K562 (cell line): Measurements from ENCODE around the gene PTPN1. TPM values are rescaled to one million over a fixed set of nuclear protein-coding genes. Genes with fewer than 3 reads are reported as not detected.

Experiments used
- SIN3B ChIP-seq: fragments of 450-650 bp; IDR thresholded peaks from 2 replicates; pipeline ENCODE4 v1.6.1; 2017; ENCODE audit warnings: low read depth, mild to moderate bottlenecking, moderate library complexity
- TCF7 ChIP-seq: sonication (generic); IDR thresholded peaks from 2 replicates; pipeline ENCODE4 v1.6.1; 2016; ENCODE audit warnings: antibody characterized with exemption, borderline replicate concordance
- YY1 ChIP-seq, 3 experiments: IDR thresholded peaks; 2 replicates each; pipeline ENCODE4 v1.6.1; 2011; ENCODE audit warnings: low read length in 2 of 3, mild to moderate bottlenecking in 2 of 3, moderate library complexity in 2 of 3, borderline replicate concordance in 1 of 3, control low read depth in 1 of 3, low read depth in 1 of 3; ENCODE audit not compliant: insufficient read depth in 3 of 3, insufficient replicate concordance in 2 of 3, control insufficient read depth in 1 of 3, insufficient read length in 1 of 3; ENCODE audit errors: extremely low read depth in 1 of 3
- ZNF140 ChIP-seq: fragments of 250-450 bp; sonication (Bioruptor Pico); IDR thresholded peaks from 2 replicates; pipeline ENCODE4 v1.8.0; 2021; ENCODE audit warnings: moderate library complexity, mild to moderate bottlenecking, inconsistent platforms
- polyA plus RNA-seq, 8 experiments: library from polyadenylated mRNA; depleted of rRNA in 4 of 8; stranded (reverse) in 5 of 8; unstranded in 3 of 8; fragments of >200 nt; fragmentation: Nextera tagmentation in 2 of 8; fragmentation: Illumina TruSeq in 1 of 8; extraction: Ambion mirVana in 2 of 8; extraction: Trizol in 1 of 8; gene quantifications; 2 replicates each; pipeline versions ENCODE4 v1.2.1 to v1.2.3, GENCODE V29; 2011 to 2014; ENCODE audit warnings: inconsistent platforms in 1 of 8, missing spikeins in 1 of 8
- total RNA-seq, 7 experiments: library from RNA; depleted of rRNA in 6 of 7; stranded (reverse); fragments of >200 nt in 6 of 7; fragmentation: Illumina TruSeq in 2 of 7; extraction: Trizol in 2 of 7; gene quantifications; 2 replicates each; pipeline versions ENCODE4 v1.2.1 to v1.2.3, GENCODE V29; 2011 to 2021; ENCODE audit warnings: low replicate concordance in 1 of 7
- TF ChIP-seq, protein P1 (sequence below): fragments of 250-450 bp; sonication (Bioruptor Pico); IDR thresholded peaks from 2 replicates; pipeline ENCODE4 v1.4.0; 2020; ENCODE audit warnings: mild to moderate bottlenecking, moderate library complexity, borderline replicate concordance
- TF ChIP-seq, protein P2 (sequence below): fragments of 250-450 bp; sonication (Bioruptor Pico); IDR thresholded peaks from 2 replicates; pipeline ENCODE4 v1.5.0; 2020; ENCODE audit warnings: mild to moderate bottlenecking
- TF ChIP-seq, protein P3 (sequence below), 2 experiments: IDR thresholded peaks; 2 replicates each; pipeline ENCODE4 v1.6.1; 2011; ENCODE audit warnings: borderline replicate concordance in 1 of 2, control low read depth in 1 of 2, low read depth in 1 of 2, low read length in 1 of 2, mild to moderate bottlenecking in 1 of 2, mixed read lengths in 1 of 2, moderate library complexity in 1 of 2; ENCODE audit not compliant: insufficient read depth in 1 of 2, insufficient read length in 1 of 2, poor library complexity in 1 of 2, severe bottlenecking in 1 of 2; ENCODE audit errors: extremely low read depth in 1 of 2
- TF ChIP-seq, protein P4 (sequence below): fragments of 450-650 bp; IDR thresholded peaks from 2 replicates; pipeline ENCODE4 v1.6.1; 2016; ENCODE audit warnings: low read depth

Gene PTPN1
- total and polyA plus RNA-seq, 9 of the 15 experiments (the other 6 are each of a cell fraction or from before 2014, with no cell fraction given), result 11.0 to 85.3 (median 54.0) TPM

DNA sequence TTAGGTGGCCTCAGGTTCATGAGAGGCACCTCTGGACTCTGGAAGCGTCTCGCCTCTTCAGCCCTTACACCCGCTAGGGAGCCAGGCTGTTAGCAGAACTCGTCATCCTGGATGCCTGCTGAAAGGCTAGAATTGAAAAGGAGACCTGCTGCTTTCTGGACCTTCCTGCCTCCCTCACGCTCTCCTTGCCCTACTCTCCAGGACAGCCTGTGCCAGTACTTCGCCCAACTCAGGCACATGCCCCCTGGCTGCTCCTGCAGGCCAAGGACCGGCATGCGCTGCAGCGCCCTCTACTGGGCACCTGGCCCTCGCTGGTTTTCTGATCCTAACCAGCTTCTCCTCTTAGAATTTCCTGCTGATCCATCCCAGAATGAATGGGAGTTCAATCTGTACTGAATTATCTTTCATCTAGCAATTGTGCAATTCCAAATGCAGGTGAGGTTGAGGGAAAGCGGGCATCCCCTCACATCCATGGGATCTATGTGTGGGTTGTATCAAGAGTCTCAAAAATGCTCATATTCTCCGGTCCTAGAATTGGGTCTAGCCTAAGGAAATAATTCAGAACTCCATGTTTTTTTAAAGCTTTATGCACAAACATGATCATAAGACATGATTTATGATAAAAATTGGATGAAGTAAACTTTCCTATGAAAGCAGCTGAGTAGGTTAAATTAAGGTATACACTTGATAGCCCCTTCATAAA is 78.0 kb downstream of the PTPN1 start (continued):
- TF ChIP-seq, protein P1, sequence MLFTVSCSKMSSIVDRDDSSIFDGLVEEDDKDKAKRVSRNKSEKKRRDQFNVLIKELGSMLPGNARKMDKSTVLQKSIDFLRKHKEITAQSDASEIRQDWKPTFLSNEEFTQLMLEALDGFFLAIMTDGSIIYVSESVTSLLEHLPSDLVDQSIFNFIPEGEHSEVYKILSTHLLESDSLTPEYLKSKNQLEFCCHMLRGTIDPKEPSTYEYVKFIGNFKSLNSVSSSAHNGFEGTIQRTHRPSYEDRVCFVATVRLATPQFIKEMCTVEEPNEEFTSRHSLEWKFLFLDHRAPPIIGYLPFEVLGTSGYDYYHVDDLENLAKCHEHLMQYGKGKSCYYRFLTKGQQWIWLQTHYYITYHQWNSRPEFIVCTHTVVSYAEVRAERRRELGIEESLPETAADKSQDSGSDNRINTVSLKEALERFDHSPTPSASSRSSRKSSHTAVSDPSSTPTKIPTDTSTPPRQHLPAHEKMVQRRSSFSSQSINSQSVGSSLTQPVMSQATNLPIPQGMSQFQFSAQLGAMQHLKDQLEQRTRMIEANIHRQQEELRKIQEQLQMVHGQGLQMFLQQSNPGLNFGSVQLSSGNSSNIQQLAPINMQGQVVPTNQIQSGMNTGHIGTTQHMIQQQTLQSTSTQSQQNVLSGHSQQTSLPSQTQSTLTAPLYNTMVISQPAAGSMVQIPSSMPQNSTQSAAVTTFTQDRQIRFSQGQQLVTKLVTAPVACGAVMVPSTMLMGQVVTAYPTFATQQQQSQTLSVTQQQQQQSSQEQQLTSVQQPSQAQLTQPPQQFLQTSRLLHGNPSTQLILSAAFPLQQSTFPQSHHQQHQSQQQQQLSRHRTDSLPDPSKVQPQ (CRISPR knock-in tag), result no peak
- TF ChIP-seq, protein P2, sequence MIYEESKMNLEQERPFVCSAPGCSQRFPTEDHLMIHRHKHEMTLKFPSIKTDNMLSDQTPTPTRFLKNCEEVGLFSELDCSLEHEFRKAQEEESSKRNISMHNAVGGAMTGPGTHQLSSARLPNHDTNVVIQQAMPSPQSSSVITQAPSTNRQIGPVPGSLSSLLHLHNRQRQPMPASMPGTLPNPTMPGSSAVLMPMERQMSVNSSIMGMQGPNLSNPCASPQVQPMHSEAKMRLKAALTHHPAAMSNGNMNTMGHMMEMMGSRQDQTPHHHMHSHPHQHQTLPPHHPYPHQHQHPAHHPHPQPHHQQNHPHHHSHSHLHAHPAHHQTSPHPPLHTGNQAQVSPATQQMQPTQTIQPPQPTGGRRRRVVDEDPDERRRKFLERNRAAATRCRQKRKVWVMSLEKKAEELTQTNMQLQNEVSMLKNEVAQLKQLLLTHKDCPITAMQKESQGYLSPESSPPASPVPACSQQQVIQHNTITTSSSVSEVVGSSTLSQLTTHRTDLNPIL (CRISPR knock-in tag), result no peak
- TF ChIP-seq, protein P3, sequence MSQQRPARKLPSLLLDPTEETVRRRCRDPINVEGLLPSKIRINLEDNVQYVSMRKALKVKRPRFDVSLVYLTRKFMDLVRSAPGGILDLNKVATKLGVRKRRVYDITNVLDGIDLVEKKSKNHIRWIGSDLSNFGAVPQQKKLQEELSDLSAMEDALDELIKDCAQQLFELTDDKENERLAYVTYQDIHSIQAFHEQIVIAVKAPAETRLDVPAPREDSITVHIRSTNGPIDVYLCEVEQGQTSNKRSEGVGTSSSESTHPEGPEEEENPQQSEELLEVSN (IDR thresholded peaks at IDR 0.05; ENCODE audit: borderline replicate concordance in 1 of 2, extremely low read depth in 1 of 2, insufficient read depth in 1 of 2, insufficient read length in 1 of 2, low read depth in 1 of 2, low read length in 1 of 2, poor library complexity in 1 of 2, severe bottlenecking in 1 of 2), result peak; percentile 16 to 42
- TF ChIP-seq YY1 (IDR thresholded peaks at IDR 0.05; ENCODE audit: borderline replicate concordance in 1 of 3, control insufficient read depth in 1 of 3, extremely low read depth in 1 of 3, insufficient read depth in 3 of 3, insufficient read length in 1 of 3, insufficient replicate concordance in 2 of 3, low read depth in 1 of 3, low read length in 2 of 3) (peak in 1 of 3 experiments; percentile 37), SIN3B (no peak), TCF7 (0 out of 2 replicates have a peak, but pooled peaks have one; percentile 10), ZNF140 (CRISPR knock-in tag) (no peak)
- TF ChIP-seq, protein P4, sequence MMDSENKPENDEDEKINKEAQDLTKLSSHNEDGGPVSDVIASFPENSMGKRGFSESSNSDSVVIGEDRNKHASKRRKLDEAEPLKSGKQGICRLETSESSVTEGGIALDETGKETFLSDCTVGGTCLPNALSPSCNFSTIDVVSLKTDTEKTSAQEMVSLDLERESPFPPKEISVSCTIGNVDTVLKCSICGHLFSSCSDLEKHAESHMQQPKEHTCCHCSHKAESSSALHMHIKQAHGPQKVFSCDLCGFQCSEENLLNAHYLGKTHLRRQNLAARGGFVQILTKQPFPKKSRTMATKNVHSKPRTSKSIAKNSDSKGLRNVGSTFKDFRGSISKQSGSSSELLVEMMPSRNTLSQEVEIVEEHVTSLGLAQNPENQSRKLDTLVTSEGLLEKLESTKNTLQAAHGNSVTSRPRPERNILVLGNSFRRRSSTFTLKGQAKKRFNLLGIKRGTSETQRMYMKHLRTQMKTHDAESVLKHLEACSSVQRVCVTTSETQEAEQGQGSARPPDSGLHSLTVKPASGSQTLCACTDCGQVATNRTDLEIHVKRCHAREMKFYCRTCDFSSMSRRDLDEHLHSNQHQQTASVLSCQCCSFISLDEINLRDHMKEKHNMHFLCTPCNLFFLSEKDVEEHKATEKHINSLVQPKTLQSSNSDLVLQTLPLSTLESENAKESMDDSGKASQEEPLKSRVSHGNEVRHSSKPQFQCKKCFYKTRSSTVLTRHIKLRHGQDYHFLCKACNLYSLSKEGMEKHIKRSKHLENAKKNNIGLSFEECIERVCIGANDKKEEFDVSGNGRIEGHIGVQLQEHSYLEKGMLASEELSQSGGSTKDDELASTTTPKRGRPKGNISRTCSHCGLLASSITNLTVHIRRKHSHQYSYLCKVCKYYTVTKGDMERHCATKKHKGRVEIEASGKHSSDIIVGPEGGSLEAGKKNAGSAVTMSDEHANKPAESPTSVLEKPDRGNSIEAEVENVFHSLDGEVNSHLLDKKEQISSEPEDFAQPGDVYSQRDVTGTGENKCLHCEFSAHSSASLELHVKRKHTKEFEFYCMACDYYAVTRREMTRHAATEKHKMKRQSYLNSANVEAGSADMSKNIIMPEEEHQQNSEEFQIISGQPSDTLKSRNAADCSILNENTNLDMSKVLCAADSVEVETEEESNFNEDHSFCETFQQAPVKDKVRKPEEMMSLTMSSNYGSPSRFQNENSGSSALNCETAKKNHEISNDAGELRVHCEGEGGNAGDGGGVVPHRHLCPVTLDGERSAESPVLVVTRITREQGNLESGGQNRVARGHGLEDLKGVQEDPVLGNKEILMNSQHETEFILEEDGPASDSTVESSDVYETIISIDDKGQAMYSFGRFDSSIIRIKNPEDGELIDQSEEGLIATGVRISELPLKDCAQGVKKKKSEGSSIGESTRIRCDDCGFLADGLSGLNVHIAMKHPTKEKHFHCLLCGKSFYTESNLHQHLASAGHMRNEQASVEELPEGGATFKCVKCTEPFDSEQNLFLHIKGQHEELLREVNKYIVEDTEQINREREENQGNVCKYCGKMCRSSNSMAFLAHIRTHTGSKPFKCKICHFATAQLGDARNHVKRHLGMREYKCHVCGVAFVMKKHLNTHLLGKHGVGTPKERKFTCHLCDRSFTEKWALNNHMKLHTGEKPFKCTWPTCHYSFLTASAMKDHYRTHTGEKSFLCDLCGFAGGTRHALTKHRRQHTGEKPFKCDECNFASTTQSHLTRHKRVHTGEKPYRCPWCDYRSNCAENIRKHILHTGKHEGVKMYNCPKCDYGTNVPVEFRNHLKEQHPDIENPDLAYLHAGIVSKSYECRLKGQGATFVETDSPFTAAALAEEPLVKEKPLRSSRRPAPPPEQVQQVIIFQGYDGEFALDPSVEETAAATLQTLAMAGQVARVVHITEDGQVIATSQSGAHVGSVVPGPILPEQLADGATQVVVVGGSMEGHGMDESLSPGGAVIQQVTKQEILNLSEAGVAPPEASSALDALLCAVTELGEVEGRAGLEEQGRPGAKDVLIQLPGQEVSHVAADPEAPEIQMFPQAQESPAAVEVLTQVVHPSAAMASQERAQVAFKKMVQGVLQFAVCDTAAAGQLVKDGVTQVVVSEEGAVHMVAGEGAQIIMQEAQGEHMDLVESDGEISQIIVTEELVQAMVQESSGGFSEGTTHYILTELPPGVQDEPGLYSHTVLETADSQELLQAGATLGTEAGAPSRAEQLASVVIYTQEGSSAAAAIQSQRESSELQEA, result no peak
